HCT116 (cell line): ENCODE measurements around the gene HIVEP3. TPM values are rescaled to one million over a fixed set of nuclear protein-coding genes. Genes with fewer than 3 reads are reported as not detected.

Experiments used
- ATAC-seq: fragments of 200-7000 bp; cut with Tn5 transposase; 2 replicates; pipeline ENCODE4 v1.9.1; 2020; ENCODE audit warnings: mild to moderate bottlenecking, moderate library complexity
- BruUV-seq: library from RNA; stranded (reverse); fragments of 400-500 nt; replicated peaks from 2 replicates; lab custom pipeline; 2021; lab: Mats Ljungman, UMichigan
- CTCF ChIA-PET: fragments of 300-600 bp; sonication (Branson Sonifier 250); formaldehyde crosslinking; loops from one replicate; lab custom pipeline; 2021; ENCODE audit warnings: antibody characterized with exemption; lab: Charles Lee
- POLR2A ChIA-PET: fragments of 300-600, 350-600 bp; sonication (Branson Sonifier 250); formaldehyde crosslinking; loops from one replicate; lab custom pipeline; 2021; ENCODE audit warnings: antibody characterized with exemption; lab: Charles Lee
- RAD21 ChIA-PET, 2 experiments: fragments of 300-600 bp; sonication (Branson Sonifier 250); formaldehyde crosslinking; loops; one replicate each; lab custom pipeline; 2023; ENCODE audit warnings: low total read pairs in 2 of 2; ENCODE audit not compliant: uncharacterized antibody in 2 of 2, unreplicated experiment in 2 of 2, low non-redundant PET in 1 of 2; lab: Charles Lee
- DNase-seq: peaks from one replicate; pipeline ENCODE4 v3.0.0-alpha.2; 2010; ENCODE audit warnings: low read depth, low spot score
- H2AFZ ChIP-seq: fragments of 200-600 bp; shearing (Covaris generic), sonication (generic); 2 replicates; pipeline ENCODE4 v1.6.1; 2017; ENCODE audit warnings: low read depth, mixed run types, mixed read lengths, antibody characterized with exemption, low read length; ENCODE audit not compliant: poor library complexity, severe bottlenecking
- H3K27ac ChIP-seq: 2 replicates; pipeline ENCODE4 v1.5.1; 2012; ENCODE audit warnings: low read depth, low read length
- H3K27me3 ChIP-seq: fragments of 200-600 bp; sonication (generic); 2 replicates; pipeline ENCODE4 v1.6.1; 2016; ENCODE audit warnings: mixed run types, low read length, mixed read lengths; ENCODE audit not compliant: insufficient read depth
- H3K36me3 ChIP-seq, 2 experiments: fragments of 200-500 bp in 1 of 2; fragments of 200-600 bp in 1 of 2; sonication (Bioruptor generic) in 1 of 2; sonication (generic) in 1 of 2; 2 replicates each; pipeline versions ENCODE4 v1.5.1 to v1.6.1; 2014 to 2016; ENCODE audit warnings: low read length in 2 of 2, inconsistent platforms in 1 of 2, mixed read lengths in 1 of 2, mixed run types in 1 of 2; ENCODE audit not compliant: insufficient read depth in 2 of 2, control insufficient read depth in 1 of 2
- H3K4me1 ChIP-seq, 2 experiments: fragments of 200-600 bp in 1 of 2; sonication (generic) in 1 of 2; 2 replicates each; pipeline versions ENCODE4 v1.5.1 to v1.6.1; 2012 to 2017; ENCODE audit warnings: low read length in 2 of 2, inconsistent platforms in 1 of 2, mild to moderate bottlenecking in 1 of 2, mixed read lengths in 1 of 2, mixed run types in 1 of 2, moderate library complexity in 1 of 2; ENCODE audit not compliant: insufficient read depth in 2 of 2, control insufficient read depth in 1 of 2
- H3K4me2 ChIP-seq: fragments of 200-600 bp; sonication (generic); 2 replicates; pipeline ENCODE4 v1.6.1; 2017; ENCODE audit warnings: mixed run types, low read length, mixed read lengths
- H3K4me3 ChIP-seq, 2 experiments: fragments of 200-600 bp in 1 of 2; sonication (generic) in 1 of 2; replicated peaks in 1 of 2; 2 replicates each; pipeline ENCODE4 v1.5.1; 2011 to 2016; ENCODE audit warnings: low read length in 2 of 2, control low read depth in 1 of 2, low read depth in 1 of 2, mild to moderate bottlenecking in 1 of 2, mixed read lengths in 1 of 2, mixed run types in 1 of 2
- H3K79me2 ChIP-seq: fragments of 200-600 bp; sonication (generic); 2 replicates; pipeline ENCODE4 v1.6.1; 2017; ENCODE audit warnings: mild to moderate bottlenecking, mixed run types, low read length, moderate library complexity, mixed read lengths; ENCODE audit not compliant: insufficient read depth
- H3K9ac ChIP-seq: fragments of 200-600 bp; sonication (generic); 2 replicates; pipeline ENCODE4 v1.6.1; 2016; ENCODE audit warnings: low read length, mixed read lengths
- H3K9me2 ChIP-seq: fragments of 200-600 bp; sonication (generic), shearing (Covaris generic); 2 replicates; pipeline ENCODE4 v1.6.1; 2017; ENCODE audit warnings: mixed run types, mild to moderate bottlenecking, moderate library complexity; ENCODE audit not compliant: insufficient read depth
- H3K9me3 ChIP-seq, 2 experiments: fragments of 200-500 bp in 1 of 2; fragments of 200-600 bp in 1 of 2; sonication (Bioruptor generic) in 1 of 2; sonication (generic) in 1 of 2; 2 replicates each; pipeline ENCODE4 v1.6.1; 2014 to 2017; ENCODE audit warnings: low read length in 2 of 2, mixed read lengths in 2 of 2, inconsistent platforms in 1 of 2, low read depth in 1 of 2, mild to moderate bottlenecking in 1 of 2, mixed run types in 1 of 2, moderate library complexity in 1 of 2; ENCODE audit not compliant: control insufficient read depth in 1 of 2, insufficient read depth in 1 of 2
- H4K20me1 ChIP-seq: fragments of 200-600 bp; sonication (generic), shearing (Covaris generic); 2 replicates; pipeline ENCODE4 v1.6.1; 2017; ENCODE audit warnings: mixed run types, mild to moderate bottlenecking, moderate library complexity; ENCODE audit not compliant: insufficient read depth
- ELF1 ChIP-seq: IDR thresholded peaks from 2 replicates; pipeline ENCODE4 v1.6.1; 2012; ENCODE audit warnings: low read depth, borderline replicate concordance
- FOSL1 ChIP-seq: IDR thresholded peaks from 2 replicates; pipeline ENCODE4 v1.6.1; 2012; ENCODE audit warnings: low read depth
- RAD21 ChIP-seq: IDR thresholded peaks from 2 replicates; pipeline ENCODE4 v1.6.1; 2012; ENCODE audit warnings: low read depth, mild to moderate bottlenecking
- SRF ChIP-seq: IDR thresholded peaks from 2 replicates; pipeline ENCODE4 v1.6.1; 2012; ENCODE audit warnings: low read depth
- TCF7L2 ChIP-seq: IDR thresholded peaks from 2 replicates; pipeline ENCODE4 v1.7.0; 2011; ENCODE audit warnings: borderline replicate concordance, inconsistent platforms; ENCODE audit not compliant: insufficient read depth, insufficient read length; ENCODE audit errors: extremely low read depth
- YY1 ChIP-seq: IDR thresholded peaks from 2 replicates; pipeline ENCODE4 v1.6.1; 2011; ENCODE audit warnings: low read length, low read depth, moderate library complexity, mild to moderate bottlenecking; ENCODE audit not compliant: insufficient replicate concordance; ENCODE audit errors: extremely low read depth
- ZBTB33 ChIP-seq: IDR thresholded peaks from 2 replicates; pipeline ENCODE4 v1.6.1; 2011; ENCODE audit warnings: mild to moderate bottlenecking, low read length, moderate library complexity; ENCODE audit not compliant: insufficient replicate concordance; ENCODE audit errors: extremely low read depth
- intact Hi-C: fragments of 100-400 bp; cut with micrococcal nuclease; formaldehyde crosslinking; loops from 2 replicates; pipeline ENCODE4 v1.10.0; 2022
- total RNA-seq: library from RNA; stranded (reverse); gene quantifications from one replicate; pipeline ENCODE4 v1.2.1, GENCODE V29; 2021; ENCODE audit not compliant: unreplicated experiment
- TF ChIP-seq, protein P1 (sequence below): IDR thresholded peaks from 2 replicates; pipeline ENCODE4 v1.6.1; 2012; ENCODE audit warnings: low read depth

HIVEP3 gene
- total RNA-seq, 1 experiment from 2014 or later, result 7.1 TPM

DNA sequence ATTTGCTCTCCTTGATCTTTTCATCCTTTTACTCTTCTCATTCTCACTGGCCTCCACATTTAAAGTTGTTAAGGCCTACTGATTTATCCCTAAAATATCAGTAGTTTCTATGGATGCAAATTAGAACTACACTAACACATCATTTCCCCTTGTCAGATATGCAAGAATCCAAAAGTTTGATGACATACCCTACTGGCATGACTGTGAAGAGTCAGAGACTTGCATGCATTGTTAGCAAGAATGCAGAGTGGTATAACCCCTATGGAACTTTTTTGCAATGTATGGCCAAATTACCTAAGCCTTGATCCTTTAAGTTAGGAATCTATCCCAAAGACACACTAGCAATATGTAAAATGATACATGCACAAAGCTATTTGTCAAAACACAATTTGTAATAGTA is 23.6 kb upstream of the HIVEP3 start:
- Histone ChIP-seq H3K79me2 (no peaks in the 10 kb centered on the region), H3K9me3 (no peaks in the 10 kb centered on the region), H3K36me3 (no peaks in the 10 kb centered on the region), H3K4me2 (no peak overlapping the region), H3K27ac (no peak overlapping the region), H3K9ac (no peak overlapping the region), H3K4me3 (no peak overlapping the region), H2AFZ (no peak overlapping the region), H4K20me1 (no peaks in the 10 kb centered on the region), H3K27me3 (no peaks in the 10 kb centered on the region), H3K9me2 (no peaks in the 10 kb centered on the region), H3K4me1 (peaks cover 0 to 15% of the 10 kb centered on the region in 2 experiments; a peak in 2 of 4 replicates)
- DNase-seq (no peak), ATAC-seq (no peak)
- TF ChIP-seq ZBTB33 (no peak), TCF7L2 (no peak), RAD21 (no peak), FOSL1 (no peak), SRF (no peak), ELF1 (no peak), YY1 (no peak)
- TF ChIP-seq, protein P1, sequence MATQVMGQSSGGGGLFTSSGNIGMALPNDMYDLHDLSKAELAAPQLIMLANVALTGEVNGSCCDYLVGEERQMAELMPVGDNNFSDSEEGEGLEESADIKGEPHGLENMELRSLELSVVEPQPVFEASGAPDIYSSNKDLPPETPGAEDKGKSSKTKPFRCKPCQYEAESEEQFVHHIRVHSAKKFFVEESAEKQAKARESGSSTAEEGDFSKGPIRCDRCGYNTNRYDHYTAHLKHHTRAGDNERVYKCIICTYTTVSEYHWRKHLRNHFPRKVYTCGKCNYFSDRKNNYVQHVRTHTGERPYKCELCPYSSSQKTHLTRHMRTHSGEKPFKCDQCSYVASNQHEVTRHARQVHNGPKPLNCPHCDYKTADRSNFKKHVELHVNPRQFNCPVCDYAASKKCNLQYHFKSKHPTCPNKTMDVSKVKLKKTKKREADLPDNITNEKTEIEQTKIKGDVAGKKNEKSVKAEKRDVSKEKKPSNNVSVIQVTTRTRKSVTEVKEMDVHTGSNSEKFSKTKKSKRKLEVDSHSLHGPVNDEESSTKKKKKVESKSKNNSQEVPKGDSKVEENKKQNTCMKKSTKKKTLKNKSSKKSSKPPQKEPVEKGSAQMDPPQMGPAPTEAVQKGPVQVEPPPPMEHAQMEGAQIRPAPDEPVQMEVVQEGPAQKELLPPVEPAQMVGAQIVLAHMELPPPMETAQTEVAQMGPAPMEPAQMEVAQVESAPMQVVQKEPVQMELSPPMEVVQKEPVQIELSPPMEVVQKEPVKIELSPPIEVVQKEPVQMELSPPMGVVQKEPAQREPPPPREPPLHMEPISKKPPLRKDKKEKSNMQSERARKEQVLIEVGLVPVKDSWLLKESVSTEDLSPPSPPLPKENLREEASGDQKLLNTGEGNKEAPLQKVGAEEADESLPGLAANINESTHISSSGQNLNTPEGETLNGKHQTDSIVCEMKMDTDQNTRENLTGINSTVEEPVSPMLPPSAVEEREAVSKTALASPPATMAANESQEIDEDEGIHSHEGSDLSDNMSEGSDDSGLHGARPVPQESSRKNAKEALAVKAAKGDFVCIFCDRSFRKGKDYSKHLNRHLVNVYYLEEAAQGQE, result no peak
- RAD21 ChIA-PET, result no interaction called here
- POLR2A ChIA-PET, result no interaction called here
- CTCF ChIA-PET, result no interaction called here
- BruUV-seq, result no TSS peak
- intact Hi-C loops, result no loop called here
